ENCODE measurements around the gene MRGPRD.

MRGPRD gene

GRCh38 chr11:68980776-68981065, at the start of gene MRGPRD:
Gene MRGPRD, minus strand, starts transcription at chr11:68980986. Its CDS starts 0 bp downstream, at chr11:68980986.
- no peak for DNase-seq

GRCh38 chr11:69030301-69030700, 49.5 kb upstream of the MRGPRD start:
- no peak for DNase-seq

GRCh38 chr11:69027704-69028372, 47.1 kb upstream of the MRGPRD start:
- no peak for DNase-seq

GRCh38 chr11:69024509-69024908, 43.7 kb upstream of the MRGPRD start:
- no peak for DNase-seq

GRCh38 chr11:69022260-69022659, 41.5 kb upstream of the MRGPRD start:
- no peak for DNase-seq

- DNase-seq, result no peak
Observed at GRCh38 chr11:69018924-69019323, 38.1 kb upstream of the MRGPRD start.

- DNase-seq, result no peak
Observed at GRCh38 chr11:69017951-69018350, 37.2 kb upstream of the MRGPRD start.

- no peak for DNase-seq
Observed at GRCh38 chr11:69014898-69015549, 34.2 kb upstream of the MRGPRD start.

GRCh38 chr11:69014084-69014851, 33.5 kb upstream of the MRGPRD start:
- DNase-seq, result peak; percentile 53

GRCh38 chr11:69013009-69013951, 32.5 kb upstream of the MRGPRD start, which contains the start of gene MRGPRF:
Gene MRGPRF, minus strand, starts transcription at chr11:69013246. Its CDS starts 3,345 bp downstream, at chr11:69009901.
- DNase-seq, result no peak

- no peak for DNase-seq
Observed at GRCh38 chr11:69012092-69013008, 31.6 kb upstream of the MRGPRD start.

GRCh38 chr11:69011624-69012091, 30.9 kb upstream of the MRGPRD start:
- no peak for DNase-seq

- DNase-seq, result no peak
Observed at GRCh38 chr11:69010964-69011623, 30.3 kb upstream of the MRGPRD start.

- no peak for DNase-seq
Observed at GRCh38 chr11:69010361-69010891, 29.6 kb upstream of the MRGPRD start.

- DNase-seq, result no peak
Observed at GRCh38 chr11:69009441-69010211, 28.8 kb upstream of the MRGPRD start.

GRCh38 chr11:69008737-69009440, 28.1 kb upstream of the MRGPRD start:
- no peak for DNase-seq

GRCh38 chr11:69007975-69008381, 27.2 kb upstream of the MRGPRD start:
- DNase-seq, result no peak

GRCh38 chr11:69006816-69007215, 26.0 kb upstream of the MRGPRD start:
- DNase-seq, result no peak

All from NCI-H82 (cell line).